Right atrium auricular region (tissue), 2 donors: ENCODE data around the gene TNFRSF6B. TPM values are rescaled to one million over a fixed set of nuclear protein-coding genes. Genes with fewer than 3 reads are reported as not detected.

Experiments
- DNase-seq: peaks from one replicate; pipeline ENCODE4 v3.0.0-alpha.2; 2019; ENCODE audit warnings: low spot score
- H3K27ac ChIP-seq, 2 donors: fragments of 200-600 bp; sonication (generic); 1 replicate in 1 of 2; 2 replicates in 1 of 2; pipeline ENCODE4 v1.5.1; 2016 to 2019
- H3K27me3 ChIP-seq, 2 donors: fragments of 200-600 bp; sonication (generic); one replicate each; pipeline versions ENCODE4 v1.5.1 to v1.6.0; 2017 to 2019
- H3K36me3 ChIP-seq: fragments of 200-600 bp; sonication (generic); one replicate; pipeline ENCODE4 v1.5.1; 2016
- H3K4me1 ChIP-seq, 2 donors: fragments of 200-600 bp; sonication (generic); one replicate each; pipeline versions ENCODE4 v1.5.1 to v1.6.0; 2017 to 2019
- H3K4me3 ChIP-seq, 2 donors: fragments of 200-600 bp; sonication (generic); 1 replicate in 1 of 2; 2 replicates in 1 of 2; pipeline ENCODE4 v1.5.1; 2017 to 2019; ENCODE audit warnings: mild to moderate bottlenecking in 1 of 2, moderate library complexity in 1 of 2
- H3K9me3 ChIP-seq, 2 donors: fragments of 200-600 bp; sonication (generic); one replicate each; pipeline ENCODE4 v1.5.1; 2019
- CTCF ChIP-seq, 2 donors: fragments of 200-600 bp; sonication (generic); IDR thresholded peaks; one replicate each; pipeline ENCODE4 v1.5.1; 2019; ENCODE audit warnings: antibody characterized with exemption in 2 of 2
- total RNA-seq, 2 donors: library from RNA; depleted of rRNA; stranded (reverse); fragments of >200 nt; gene quantifications; one replicate each; pipeline ENCODE4 v1.1.0, GENCODE V29; 2016

Gene TNFRSF6B
- total RNA-seq, 2 donors from 2014 or later: 1.2 to 3.8 TPM

DNA sequence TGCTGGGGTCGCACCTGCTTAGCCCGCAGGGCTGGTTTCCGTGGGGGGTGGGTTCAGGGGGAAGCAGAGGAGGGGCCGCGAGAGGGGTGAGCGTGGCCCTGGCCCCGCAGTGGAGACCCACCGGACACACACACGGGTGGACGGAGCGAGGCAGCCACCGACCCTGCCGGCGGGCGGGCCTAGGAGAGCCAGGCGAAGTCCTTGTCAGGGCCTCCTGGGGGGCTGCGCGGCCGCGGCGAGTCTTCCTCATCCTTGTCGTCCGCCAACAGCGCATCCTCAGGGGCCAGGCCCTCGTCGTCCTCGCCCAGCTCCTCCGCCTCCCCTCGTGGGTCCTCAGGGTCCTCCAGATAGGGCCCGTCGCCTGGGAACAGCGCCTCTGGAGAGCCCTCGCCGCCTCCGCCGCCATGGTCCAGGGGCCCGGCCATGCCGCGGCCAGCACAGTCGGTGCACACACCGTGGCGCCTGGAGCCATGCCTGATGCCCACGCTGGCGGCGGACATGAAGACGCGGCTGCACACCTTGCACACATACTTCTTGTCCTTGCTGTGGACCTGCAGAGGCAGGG is 50.4 kb downstream of the TNFRSF6B start:
- no peak for DNase-seq

DNA sequence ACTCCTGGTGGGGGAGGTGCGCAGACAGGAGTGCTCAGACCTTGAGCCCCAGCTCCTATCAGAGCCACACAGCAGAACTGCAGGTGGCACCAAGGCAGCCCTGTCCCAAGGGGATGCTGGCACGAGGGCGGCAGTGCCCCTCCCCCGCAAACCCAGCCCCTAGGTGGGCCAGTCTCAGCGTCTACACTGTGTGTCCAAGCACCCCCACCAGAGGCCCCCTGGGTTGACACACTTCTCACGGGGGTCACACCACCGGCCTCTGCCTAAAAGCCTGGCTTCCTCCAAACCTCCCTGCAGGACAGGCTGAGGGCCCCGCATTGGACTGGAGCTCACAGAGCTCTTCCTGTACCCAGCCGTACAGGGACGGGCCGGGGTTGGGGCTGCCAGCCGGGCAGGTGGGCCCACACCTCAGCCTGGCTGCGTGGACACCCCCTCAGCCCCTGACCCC is 51.2 kb downstream of the TNFRSF6B start:
- Histone ChIP-seq H3K27me3 (no peaks in the 10 kb centered on the region), H3K36me3 (peaks cover 45% of the 10 kb centered on the region), H3K27ac (no peak overlapping the region), H3K4me1 (no peaks in the 10 kb centered on the region), H3K9me3 (no peaks in the 10 kb centered on the region), H3K4me3 (no peak overlapping the region)
- no peak for TF ChIP-seq CTCF (IDR thresholded peaks at IDR 0.05)
- no peak for DNase-seq

More for the DNA sequence above, 50.4 kb downstream of the TNFRSF6B start:
- no peak for TF ChIP-seq CTCF (IDR thresholded peaks at IDR 0.05)
- peaks cover 0 to 3% of the 10 kb centered on the region in 2 donors for H3K4me1 ChIP-seq
- H3K9me3 ChIP-seq: no peaks in the 10 kb centered on the region
- H3K27me3 ChIP-seq: no peaks in the 10 kb centered on the region
- no peak overlapping the region for H3K27ac ChIP-seq
- no peak overlapping the region for H3K4me3 ChIP-seq
- peaks cover 48% of the 10 kb centered on the region for H3K36me3 ChIP-seq

Other genes starting within 250 kb of the TNFRSF6B start
- not detected for gene KCNQ2, start 224.0 kb upstream of the TNFRSF6B start, total RNA-seq
- gene EEF1A2, start 197.6 kb upstream of the TNFRSF6B start, total RNA-seq: 100 to 1,000 TPM; 797 to 886 TPM
- gene PPDPF, start 175.9 kb upstream of the TNFRSF6B start, total RNA-seq: 100 to 1,000 TPM; 138 to 185 TPM
- gene PTK6, start 159.3 kb upstream of the TNFRSF6B start, total RNA-seq: not detected
- gene SRMS, start 148.9 kb upstream of the TNFRSF6B start, total RNA-seq: not detected
- not detected for gene FNDC11, start 142.5 kb upstream of the TNFRSF6B start, total RNA-seq
- gene HELZ2, start 122.4 kb upstream of the TNFRSF6B start, total RNA-seq: 10 to 100 TPM; 12.5 to 21.5 TPM
- gene GMEB2, start 69.6 kb upstream of the TNFRSF6B start, total RNA-seq: 1 to 10 TPM; 5.8 to 9.4 TPM
- 10 to 100 TPM in 1 of 2 donors, 1 to 10 TPM in 1; 5.7 to 10.1 TPM for gene STMN3, start 43.2 kb upstream of the TNFRSF6B start, total RNA-seq
- gene RTEL1, start 38.3 kb upstream of the TNFRSF6B start, total RNA-seq: 1 to 10 TPM; 4.8 to 9.2 TPM
- 10 to 100 TPM; 33.5 to 39.4 TPM for gene ARFRP1, start 11.3 kb downstream of the TNFRSF6B start, total RNA-seq
- 10 to 100 TPM; 11.9 to 15.1 TPM for gene ZGPAT, start 11.4 kb downstream of the TNFRSF6B start, total RNA-seq
- 1 to 10 TPM; 2.4 to 2.5 TPM for gene LIME1, start 40.0 kb downstream of the TNFRSF6B start, total RNA-seq
- 10 to 100 TPM; 30.1 to 30.7 TPM for gene SLC2A4RG, start 43.1 kb downstream of the TNFRSF6B start, total RNA-seq
- 10 to 100 TPM; 12.2 to 17.8 TPM for gene ZBTB46, start 134.6 kb downstream of the TNFRSF6B start, total RNA-seq
- not detected for gene ABHD16B, start 164.8 kb downstream of the TNFRSF6B start, total RNA-seq
- 10 to 100 TPM; 80.6 to 84.0 TPM for gene TPD52L2, start 168.6 kb downstream of the TNFRSF6B start, total RNA-seq
- 10 to 100 TPM; 41.2 to 43.8 TPM for gene DNAJC5, start 198.5 kb downstream of the TNFRSF6B start, total RNA-seq